ENCODE measurements around the gene RASGRP1.

- TF ChIP-seq CTCF (conservative IDR thresholded peaks at IDR 0.05 in 1 of 2, IDR thresholded peaks at IDR 0.05 in 1 of 2; ENCODE audit: low read depth in 1 of 2, low read length in 2 of 2) (no peak), EZH2 (IDR thresholded peaks at IDR 0.05; ENCODE audit: low read length, missing control alignments) (no peak)
Measured at GRCh38 chr15:38458646-38459045, 106.0 kb downstream of the RASGRP1 start.

All from fibroblast of lung (primary cell).